ENCODE results near the gene MNS1.

DNA sequence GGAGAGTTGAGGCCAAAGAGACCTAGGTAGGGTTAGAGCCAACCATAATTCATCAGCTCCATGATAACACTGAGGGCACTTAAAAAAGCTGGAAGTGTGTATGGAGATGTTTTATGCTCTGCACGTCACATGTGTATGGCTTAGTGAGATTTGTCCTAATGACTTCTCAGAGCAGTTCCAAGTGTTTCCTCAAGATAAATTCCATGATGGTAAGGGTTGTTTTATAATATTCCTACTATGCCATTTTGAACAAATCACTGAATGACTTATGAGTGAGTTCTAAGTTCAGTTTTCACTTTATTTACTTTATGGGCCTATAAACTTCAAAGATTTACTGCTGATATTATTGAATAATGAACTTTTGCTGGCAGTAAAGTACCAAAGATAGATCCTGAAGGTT is 71.7 kb downstream of the MNS1 start:
- TF ChIP-seq EZH2 (IDR thresholded peaks at IDR 0.05; ENCODE audit: low read length) = no peak
- TF ChIP-seq, protein P1, sequence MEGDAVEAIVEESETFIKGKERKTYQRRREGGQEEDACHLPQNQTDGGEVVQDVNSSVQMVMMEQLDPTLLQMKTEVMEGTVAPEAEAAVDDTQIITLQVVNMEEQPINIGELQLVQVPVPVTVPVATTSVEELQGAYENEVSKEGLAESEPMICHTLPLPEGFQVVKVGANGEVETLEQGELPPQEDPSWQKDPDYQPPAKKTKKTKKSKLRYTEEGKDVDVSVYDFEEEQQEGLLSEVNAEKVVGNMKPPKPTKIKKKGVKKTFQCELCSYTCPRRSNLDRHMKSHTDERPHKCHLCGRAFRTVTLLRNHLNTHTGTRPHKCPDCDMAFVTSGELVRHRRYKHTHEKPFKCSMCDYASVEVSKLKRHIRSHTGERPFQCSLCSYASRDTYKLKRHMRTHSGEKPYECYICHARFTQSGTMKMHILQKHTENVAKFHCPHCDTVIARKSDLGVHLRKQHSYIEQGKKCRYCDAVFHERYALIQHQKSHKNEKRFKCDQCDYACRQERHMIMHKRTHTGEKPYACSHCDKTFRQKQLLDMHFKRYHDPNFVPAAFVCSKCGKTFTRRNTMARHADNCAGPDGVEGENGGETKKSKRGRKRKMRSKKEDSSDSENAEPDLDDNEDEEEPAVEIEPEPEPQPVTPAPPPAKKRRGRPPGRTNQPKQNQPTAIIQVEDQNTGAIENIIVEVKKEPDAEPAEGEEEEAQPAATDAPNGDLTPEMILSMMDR (optimal IDR thresholded peaks at IDR 0.05 in 1 of 3, IDR thresholded peaks at IDR 0.05 in 1 of 3, conservative IDR thresholded peaks at IDR 0.05 in 1 of 3; ENCODE audit: extremely low read depth in 1 of 3, insufficient read depth in 2 of 3, low read length in 3 of 3) = no peak
